SK-N-SH (cell line): ENCODE data around the gene ATXN2.

Experiments
- CHD2 ChIP-seq: fragments of 150-350 bp; IDR thresholded peaks from 2 replicates; pipeline ENCODE4 v1.6.1; 2018; ENCODE audit warnings: low read length; ENCODE audit not compliant: partially characterized antibody
- CTCF ChIP-seq: fragments of 200-600 bp; sonication (generic); IDR thresholded peaks from 2 replicates; pipeline ENCODE4 v1.6.1; 2017; ENCODE audit warnings: antibody characterized with exemption, mild to moderate bottlenecking, moderate library complexity
- EP300 ChIP-seq, 2 experiments: IDR thresholded peaks; 2 replicates each; pipeline versions ENCODE4 v1.4.0 to v1.6.1; 2012; ENCODE audit warnings: borderline replicate concordance in 1 of 2, low read depth in 1 of 2, low read length in 1 of 2
- EZH2phosphoT487 ChIP-seq: fragments of 200-600 bp; sonication (generic); IDR thresholded peaks from 2 replicates; pipeline ENCODE4 v1.6.1; 2017; ENCODE audit warnings: low read depth, mixed run types, mild to moderate bottlenecking, antibody characterized with exemption, moderate library complexity, borderline replicate concordance
- GABPA ChIP-seq: IDR thresholded peaks from 2 replicates; pipeline ENCODE4 v1.4.0; 2012; ENCODE audit warnings: low read depth, mild to moderate bottlenecking
- PBX3 ChIP-seq: IDR thresholded peaks from 2 replicates; pipeline ENCODE4; 2012
- POLR2AphosphoS5 ChIP-seq: IDR thresholded peaks from 2 replicates; pipeline ENCODE4 v1.6.1; 2012; ENCODE audit warnings: low read depth, low read length
- REST ChIP-seq: IDR thresholded peaks from 2 replicates; pipeline ENCODE4 v1.6.1; 2012; ENCODE audit warnings: mild to moderate bottlenecking, low read depth, low read length, moderate library complexity
- TCF12 ChIP-seq: IDR thresholded peaks from 2 replicates; pipeline ENCODE4 v1.4.0; 2012

- TF ChIP-seq PBX3 (no peak), TCF12 (no peak), GABPA (no peak), CTCF (no peak), POLR2AphosphoS5 (no peak), EZH2phosphoT487 (no peak), EP300 (IDR thresholded peaks at IDR 0.05; ENCODE audit: borderline replicate concordance in 1 of 2, low read depth in 1 of 2, low read length in 1 of 2) (no peak), CHD2 (no peak), REST (no peak)
These were observed 7.7 kb upstream of the ATXN2 start for GRCh38 chr12:111606767-111607230.
